DMS53 (cell line): ENCODE data around the gene RNF126.

Source experiments
- DNase-seq: peaks from one replicate; lab custom pipeline; 2025; lab: John Stamatoyannopoulos, UW

RNF126 gene

DNA sequence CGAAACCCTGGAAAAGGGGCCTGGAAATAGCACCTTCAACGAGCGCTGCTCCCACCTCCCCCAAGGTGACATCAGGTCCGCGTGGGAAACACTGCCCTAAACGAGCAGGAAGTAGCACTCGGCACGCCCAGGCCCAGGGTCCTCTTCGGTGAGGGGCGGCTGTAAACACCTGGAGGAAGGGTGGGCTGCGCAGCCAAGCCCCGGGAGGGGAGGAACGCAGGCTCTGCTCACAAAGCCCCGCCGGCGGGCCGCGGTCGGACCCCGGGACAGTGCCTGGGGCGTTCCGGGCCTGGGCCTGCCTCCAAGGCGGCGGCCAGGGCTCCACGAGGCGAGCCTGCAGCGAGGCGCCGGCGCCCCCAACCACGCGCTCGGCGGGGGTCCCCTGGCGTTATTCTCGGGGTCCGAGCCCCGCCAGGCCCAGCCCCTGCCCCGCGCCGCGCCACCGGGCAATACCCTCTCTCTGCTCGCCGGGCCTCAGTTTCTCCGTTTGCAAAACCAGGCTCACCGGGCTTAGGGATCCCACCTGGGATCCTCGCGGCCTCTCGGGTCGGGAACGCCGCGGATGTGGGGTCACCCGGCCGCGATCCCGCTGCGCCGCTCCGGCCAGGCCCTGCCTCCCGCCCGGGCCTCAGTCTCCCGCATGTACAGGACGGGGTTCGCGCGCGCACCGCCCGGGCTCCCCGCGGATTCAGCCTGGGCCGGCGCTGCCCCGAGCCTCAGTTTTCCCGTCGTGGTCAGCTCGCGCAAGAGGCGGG is 630 bp downstream of the RNF126 start:
- peak; percentile 75 for DNase-seq

DNA sequence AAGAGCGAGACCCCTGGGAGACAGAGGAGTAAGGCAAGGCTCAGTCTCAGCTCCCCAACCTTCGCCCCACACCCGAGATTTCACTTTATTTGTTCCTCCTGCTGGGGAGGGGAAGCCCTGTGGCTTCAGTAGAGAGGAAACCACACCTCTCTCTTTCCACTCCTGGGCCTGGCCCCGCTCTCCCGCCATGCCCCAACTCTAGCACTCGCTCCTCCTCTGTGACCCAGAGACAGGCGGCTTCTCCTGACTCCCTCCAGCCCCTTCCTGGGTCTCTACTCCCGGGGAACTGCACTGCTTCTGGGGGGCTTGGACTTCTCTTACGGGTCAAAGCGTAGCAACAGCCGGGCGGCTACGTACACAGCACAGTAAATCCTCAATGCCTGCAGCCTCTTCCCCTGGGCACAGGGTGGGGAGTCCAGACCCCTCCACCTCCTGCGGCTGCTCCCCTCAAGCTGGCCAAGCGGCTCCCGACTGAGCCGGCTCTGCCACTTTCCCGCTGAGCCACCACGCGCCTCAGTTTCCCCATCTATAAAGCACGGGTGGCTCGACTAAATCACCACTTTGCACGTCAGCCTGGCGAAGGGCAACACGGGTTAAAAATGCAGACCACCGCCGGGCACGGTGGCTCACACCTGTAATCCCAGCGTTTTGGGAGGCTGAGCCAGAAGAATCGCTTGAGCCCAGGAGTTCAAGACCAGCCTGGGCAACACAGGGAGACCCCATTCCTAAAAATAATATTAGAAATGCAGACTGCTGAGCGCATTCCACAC is 1.4 kb downstream of the RNF126 start:
- no peak for DNase-seq

DNA sequence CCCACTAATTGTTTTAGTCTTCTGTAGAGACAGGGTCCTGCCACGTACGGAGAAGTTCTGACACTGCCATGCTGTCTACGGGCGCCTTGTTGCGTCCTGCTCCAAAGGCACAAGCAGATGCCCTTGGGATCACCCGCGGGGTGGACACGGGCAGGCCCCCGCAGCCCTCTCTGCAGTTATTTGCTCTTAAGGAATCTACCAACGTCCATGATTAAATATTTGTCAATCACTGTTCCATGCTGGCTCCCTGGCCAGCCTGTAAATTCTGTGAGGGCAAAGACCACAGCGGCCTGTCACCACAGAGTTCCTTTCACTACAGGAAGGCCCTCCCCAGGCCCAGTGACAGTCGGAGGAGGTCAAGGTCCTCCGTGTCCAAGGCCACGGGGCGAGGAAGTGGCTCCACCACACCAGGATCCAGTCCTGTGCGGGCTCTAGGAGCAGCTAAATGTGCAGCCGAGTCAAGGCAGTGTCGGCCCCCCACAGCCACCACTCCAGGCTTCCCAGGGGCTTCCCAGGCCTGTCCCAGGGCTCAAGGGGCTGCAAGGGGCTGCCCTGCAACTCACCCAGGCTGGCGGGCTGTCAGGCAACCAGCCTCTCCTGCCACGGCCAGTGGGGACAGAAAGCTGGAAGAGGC is 2.1 kb downstream of the RNF126 start:
- no peak for DNase-seq

DNA sequence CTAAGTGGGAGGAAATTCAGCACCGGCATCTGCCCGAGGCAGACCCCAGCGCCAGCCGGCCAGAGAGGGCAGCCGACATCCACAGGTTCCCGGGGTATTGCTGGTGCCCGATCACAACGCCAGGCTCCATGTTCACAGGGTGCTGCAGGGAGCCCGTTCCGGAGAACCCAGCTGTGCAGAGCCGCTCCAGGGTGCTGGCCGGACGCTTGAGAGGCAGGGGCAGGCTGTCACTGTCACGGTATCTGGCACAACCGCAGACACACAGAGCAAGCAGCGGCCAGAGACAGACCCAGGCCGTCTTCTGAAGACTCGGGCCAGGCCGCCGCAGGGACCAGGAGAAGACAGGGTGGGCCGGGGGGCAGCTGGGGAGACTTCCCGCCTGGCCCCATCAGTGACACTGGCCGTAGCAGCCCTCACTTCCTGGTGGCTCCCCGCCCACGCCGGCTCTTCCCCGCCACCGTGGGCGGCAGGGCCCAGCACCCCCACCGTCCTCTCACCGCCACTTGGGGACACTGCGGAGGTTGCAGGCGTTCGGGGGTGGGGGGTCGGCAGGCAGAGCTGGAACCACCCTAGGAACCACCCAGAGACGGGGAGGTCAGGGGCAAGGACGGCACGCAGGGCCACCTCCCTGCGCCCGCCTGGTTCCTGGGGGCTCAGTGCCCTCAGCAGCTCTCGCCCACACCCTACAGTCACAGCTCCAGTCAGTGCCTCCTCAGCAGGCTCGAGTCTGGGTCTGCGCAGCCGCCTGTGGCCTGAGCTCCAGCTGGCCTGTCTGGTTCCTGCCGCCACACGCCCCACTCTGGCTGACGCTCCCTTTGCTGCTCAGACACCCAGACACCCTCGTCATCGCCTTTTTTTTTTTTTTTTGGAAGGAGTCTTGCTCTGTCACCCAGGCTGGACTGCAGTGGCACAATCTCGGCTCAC is 3.8 kb downstream of the RNF126 start:
- DNase-seq = no peak

DNA sequence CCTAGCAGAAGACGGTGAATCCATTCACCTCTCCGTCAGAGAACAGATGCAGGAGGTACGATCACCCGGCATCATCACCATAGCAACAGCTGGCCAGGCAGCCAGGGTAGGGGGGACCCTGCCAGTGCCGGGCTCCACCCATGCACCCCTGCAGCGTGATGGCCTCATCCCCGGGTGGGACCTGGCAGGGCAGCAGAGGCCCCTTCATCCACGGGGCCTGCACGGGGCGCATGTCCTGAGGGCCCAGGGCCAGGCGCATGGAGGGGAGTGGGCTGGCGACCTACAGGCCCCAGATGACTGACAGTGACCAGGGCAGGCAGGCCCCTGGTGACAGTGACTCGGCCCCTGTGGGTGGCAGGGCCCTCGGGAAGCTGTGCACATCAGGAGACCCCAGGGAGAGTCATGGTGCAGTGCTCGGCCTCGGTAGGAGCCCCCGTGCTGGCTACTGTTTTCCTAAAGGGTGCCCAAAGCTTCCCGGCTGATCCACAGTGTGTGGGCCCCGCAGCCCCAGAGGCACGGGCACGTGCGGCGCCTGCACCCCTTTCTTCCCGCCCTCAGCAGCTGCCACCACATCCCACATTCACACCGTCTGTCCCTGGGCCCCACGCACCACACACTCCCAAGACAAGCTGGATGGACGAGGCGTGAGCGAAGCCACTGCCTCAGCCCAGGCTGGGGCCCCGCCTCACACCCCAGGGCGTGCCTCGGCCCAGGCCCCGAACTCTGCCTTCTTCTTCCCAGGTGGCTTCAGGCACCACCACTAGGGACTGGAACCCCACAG is 4.8 kb downstream of the RNF126 start:
- DNase-seq = no peak

DNA sequence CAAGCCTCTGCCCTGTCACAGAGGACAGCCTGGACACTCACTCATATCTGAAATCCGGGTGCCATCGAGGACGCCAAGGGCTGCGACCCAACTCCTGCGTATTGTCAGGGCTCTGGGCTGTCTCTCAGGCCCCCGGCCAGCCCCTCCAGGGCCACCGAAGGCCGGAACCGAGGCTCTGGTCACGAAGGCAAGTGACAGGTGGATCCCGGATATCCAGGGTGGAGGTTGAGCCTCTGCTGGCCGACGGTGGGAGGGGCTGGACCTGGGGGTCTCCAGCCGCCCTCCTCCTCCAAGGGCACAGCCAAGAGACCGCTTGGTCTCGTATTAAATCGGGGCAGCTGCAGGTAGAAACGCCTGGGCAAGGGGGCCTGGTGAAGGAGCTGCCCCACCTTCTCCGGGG is 5.4 kb downstream of the RNF126 start:
- no peak for DNase-seq

DNA sequence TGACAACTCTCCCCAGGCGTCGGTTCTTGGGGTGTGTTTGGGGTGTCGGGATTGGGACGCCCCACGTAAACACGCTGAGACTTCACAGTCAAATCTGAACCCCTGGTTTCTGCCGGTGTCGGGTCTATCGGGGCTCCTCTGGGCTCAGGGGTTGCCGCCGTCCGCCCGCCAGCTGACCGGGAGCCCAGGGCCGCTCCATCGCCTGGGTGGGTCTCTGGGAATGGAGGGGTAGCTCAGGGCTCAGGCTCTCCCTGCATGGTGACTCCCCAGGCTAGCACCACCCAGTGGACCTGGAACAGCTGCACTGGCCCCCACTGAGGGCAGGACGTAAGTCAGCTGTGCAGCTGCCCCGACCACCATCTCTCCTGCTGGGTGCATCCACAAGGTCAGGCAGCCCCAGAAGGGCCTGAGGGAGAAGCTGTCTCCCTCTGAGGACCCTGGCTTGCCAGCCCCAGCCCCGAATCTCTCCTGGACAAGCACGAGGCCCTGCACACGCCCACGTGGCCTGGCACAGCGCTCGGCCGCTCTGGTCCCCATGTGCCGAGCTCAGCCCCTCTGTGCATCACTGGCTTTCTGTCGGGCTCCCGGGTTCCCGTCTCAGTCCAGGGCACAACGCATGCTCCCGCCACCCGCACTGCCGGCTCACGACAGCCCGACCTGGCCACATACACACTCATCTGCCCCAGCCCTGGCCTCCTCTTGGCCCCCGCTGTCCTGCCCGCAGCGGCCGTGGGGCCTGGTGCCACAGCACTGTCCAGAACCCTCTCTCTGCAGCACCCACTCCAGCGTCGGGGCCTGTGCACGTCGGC is 6.1 kb downstream of the RNF126 start:
- no peak for DNase-seq

DNA sequence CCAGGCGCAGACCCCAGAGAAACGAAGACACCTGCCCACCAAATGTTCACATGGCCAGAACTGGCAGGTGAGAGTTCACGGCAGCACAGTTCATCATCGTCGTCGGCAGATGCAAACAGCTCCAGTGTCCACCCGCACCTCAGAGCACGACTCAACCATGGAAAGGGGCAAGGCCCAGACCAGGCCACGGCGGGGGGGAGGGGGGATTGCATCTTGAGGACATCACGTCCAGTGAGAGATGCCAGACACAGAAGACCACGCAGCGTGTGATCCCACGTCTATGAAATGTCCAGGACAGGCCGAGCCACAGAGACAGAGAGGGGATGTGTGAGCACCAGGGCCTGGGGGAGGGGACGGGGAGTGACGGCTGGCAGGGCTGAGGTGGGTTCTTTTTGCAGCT is 7.3 kb downstream of the RNF126 start:
- DNase-seq = no peak

DNA sequence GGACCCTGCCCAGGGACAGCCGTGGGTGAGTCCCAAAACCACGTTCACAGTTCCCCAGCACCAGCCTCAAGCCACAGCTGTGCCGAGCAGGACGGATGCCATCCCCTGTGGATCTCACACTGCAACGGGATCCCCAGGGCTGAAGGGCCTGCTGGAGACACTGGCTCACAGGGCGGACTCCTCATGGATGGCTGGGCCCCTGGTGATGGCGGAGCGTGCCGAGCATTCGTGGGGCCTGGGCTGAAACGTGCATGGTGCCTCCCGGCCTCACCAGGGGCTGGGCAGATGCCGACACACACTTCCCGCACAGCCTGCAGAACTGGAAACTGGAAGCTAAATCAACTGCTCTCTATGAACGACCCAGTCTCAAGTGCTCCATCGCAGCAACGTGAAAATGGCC is 9.6 kb downstream of the RNF126 start:
- DNase-seq = no peak

DNA sequence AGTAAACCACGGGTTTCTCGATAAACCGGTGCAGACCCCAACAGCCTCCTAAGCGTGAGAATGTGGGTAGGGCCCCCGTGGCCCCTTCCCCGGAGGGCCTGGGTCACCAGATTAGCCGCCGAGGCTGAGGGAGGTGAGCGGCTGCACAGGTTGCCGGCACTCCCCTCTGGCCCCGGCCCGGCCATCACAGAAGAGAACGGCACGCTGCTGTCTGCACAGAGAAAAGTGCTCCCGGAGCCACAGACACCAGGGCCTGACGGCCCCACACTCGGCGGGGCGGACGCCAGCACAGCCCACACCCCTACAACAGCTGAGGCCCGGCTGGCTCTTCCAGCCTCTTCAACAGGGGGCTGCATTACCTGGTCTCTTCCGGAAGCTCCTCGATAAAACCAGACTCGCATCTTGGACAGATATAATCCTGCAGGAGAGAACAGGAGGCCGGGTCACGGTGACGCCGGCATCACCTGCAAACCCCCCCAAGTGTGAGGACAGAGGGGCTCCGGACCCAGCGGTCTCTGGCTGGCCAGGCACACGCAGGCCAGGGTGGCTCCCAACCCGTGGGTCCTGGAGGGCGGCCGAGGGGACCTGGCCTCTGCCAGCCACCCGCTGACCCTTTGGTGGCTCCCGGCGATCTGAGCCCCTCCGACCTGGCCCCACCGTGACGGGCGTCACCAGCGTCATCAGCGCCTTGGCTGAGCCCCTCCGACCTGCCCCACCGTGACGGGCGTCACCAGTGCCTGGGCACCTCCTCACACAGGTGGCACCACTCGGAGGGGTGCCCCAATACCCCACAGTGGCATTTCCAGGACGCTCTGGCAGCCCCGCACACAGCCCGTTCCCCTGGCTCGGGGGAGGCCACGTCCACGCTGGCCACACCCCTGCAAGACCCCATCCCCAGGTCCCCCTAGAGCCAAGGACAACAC is 10.3 kb downstream of the RNF126 start:
- no peak for DNase-seq

DNA sequence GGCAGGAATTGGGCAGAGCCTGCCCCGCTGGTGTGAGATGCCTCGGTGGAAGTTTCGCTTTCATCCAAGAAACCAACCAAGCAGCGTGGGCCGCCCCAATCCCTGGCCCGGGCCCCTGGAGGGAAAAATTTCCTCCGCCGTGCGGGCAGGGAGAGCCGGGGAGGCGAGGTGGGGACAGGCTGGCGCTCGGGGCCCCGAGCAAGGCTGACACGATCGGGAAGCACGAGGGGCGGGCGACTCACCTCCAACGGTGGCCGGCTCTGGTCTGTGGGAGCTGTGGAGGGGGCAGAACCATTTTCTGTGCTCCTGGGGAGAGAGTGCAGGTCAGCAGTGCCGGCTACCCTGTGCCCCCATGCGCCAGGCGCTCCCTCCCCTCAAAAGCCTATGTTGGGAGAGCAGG is 11.0 kb downstream of the RNF126 start:
- DNase-seq = no peak

DNA sequence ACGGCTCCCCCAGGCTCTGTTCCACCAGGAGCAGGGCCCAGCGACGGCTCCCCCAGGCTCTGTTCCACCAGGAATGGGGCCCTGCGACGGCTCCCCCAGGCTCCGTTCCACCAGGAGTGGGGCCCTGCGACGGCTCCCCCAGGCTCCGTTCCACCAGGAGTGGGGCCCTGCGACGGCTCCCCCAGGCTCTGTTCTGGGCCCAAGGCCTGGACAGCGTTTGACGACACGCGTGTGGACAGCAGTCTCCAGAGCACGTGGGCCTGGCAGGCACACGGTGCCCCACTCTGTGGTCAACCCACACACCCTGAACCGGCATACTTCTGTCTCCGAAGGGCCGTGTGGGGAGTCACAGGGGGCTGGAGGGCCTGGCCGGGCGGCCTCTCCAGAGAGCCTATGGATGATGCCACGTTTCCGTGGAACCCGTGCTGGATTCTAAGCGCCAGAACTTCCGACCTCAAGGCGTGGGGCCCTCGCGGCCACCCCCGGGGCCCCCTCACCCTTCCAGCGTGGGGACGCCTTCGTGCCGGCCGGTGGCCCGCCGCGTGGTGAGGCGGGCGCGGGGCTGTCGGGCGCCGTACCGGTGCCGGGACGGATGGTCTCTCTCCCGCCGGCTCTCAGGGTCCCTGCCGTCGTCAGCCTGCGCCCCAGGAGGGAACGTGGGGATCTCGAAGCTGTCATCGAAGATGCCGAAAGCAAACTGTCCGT is 11.7 kb downstream of the RNF126 start:
- no peak for DNase-seq

DNA sequence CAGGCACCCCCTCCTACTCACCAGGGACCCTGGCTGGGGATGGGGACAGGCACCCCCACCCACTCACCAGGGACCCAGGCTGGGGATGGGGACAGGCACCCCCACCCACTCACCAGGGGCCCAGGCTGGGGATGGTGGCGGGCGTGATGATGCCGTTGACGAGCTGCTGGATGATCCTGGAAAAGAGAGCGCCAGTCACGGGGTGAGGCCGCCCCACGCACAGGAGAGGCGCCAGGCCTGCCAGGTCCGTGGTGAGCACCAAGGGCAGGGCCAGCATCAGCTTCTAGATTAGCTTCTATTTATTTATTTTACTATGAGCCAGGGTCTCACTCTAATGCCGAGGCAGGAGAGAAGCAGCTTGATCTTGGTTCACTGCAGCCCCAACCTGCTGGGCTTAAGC is 12.9 kb downstream of the RNF126 start:
- no peak for DNase-seq

DNA sequence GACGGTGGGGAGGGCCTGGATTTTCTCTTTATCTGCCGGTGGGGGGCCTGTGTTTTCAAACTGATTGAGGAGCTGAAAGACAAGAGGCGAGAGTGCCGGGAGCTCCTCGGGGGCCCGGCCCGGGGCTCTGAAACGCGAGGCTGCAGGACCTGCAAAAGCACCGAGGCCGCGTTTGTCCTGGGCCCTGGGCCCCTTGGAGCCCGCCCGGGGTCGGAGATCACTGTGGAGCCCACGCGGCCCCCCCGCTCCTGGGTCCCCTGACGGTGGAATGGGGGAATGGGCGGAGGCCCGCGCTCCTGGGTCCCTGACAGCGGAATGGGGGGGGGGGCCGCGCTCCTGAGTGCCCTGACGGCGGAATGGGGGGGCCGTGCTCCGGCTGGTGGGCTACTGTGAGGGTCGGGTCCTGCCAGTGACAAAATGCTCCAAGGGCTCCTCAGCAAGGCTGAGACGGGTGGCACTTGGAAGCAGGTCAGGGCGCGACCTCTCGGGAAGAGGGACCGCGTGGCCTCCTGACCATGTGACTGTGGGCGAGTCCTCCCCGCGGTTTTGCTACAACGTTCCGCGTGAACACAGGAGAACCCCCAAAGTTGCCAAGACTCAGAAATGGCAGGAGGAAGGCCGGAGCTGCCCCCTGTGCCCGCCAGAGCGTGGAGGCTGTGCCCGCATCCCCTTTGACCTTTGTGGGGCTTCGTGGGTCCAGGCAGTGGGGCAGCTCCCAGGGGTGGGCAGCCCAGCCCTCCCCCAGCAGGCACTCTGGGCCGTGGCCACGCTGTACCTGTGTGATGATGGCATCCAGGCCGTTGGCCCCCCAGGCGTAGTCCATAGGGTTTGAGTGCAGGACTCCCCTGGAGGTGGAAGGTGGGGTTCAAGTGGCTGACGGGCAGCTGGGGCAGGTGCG is 13.9 kb downstream of the RNF126 start:
- no peak for DNase-seq

DNA sequence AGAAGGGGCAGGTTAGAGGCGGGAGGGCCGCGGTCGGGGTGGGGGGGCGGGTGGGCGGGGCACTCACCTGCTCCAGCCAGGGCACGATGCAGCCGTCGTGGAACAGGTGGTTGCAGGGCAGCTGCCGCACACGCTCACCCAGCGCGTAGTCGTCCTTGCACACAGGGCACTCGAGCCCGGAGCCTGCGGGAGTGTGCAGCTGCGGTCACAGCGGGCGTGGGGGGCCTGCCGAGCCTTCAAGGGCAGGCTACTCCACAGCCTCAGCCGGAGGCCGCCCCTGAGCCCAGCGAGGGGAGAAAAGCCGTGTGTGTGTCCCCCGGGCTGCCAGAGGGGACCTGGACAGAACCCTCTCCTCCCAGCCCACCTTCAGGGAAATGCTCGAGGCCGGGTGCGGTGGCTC is 14.7 kb downstream of the RNF126 start:
- DNase-seq = no peak

DNA sequence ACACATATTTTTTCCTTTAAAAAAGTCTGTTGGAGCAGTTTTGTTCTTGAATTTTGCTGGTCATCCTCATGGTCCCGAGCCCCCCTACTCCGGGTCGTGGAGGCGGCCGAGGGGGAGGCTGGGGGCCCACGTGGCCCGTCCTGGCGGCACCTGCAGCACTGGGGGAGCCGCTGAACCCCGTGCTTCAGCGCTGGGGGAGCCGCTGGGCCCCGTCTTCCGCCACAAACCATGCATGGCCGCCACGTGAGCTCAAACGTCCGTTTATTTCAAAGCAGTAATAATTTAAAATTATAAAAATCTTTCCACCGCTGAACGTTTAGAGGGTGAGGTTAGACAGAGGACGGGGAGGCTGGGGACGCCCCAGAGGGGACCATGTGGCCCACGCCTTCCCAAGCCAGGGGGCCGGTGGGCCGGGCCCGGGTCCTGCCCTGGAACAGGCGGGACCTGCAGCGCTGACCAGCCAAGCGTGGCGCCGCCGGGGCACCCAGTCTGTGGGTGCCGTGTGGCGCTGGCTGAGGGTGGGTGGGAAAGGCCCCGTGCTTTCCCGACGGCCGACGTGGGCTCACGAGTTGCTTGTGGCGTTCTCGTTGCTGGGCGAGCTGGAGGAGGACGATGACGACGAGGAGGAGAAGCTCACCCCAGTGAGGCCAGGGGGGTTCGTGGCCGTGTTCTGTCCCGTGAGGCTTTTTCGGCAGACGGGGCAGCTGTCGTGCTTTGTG is 15.3 kb downstream of the RNF126 start:
- no peak for DNase-seq
